Measurements from ENCODE around the gene CUBN. TPM values are rescaled to one million over a fixed set of nuclear protein-coding genes. Genes with fewer than 3 reads are reported as not detected.

The CUBN gene
- total and polyA plus RNA-seq, 5 donors from 2014 or later = 0.01 to 4.7 (median 0.15) TPM

DNA sequence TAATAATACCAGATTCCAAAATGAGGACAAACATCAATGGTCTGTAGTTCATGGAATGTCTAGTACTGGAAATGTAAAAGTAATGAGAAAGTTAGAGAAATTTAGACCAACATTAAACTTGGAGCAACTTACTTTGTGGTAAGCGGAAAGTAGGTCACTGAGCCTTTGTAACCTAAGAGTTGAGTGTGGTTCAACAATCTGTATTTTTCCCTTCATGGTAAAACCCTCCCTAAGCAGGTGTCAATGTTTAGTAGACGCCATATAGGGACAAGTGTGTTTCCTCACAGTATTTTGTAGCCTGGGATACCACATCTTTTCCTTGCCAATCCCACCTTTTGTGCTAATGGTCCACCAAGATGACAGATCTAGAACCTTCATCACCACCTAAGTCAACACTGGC is 245.1 kb downstream of the CUBN start:
- no peaks in the 10 kb centered on the region for H3K4me1 ChIP-seq (ENCODE audit: control insufficient read depth, insufficient read depth, low read length, poor library complexity, severe bottlenecking)
- no peaks in the 10 kb centered on the region for H3K27me3 ChIP-seq (ENCODE audit: control insufficient read depth, insufficient read depth, low read length)
- Mint-ChIP-seq H3K36me3 (peaks cover 11% of the 10 kb centered on the region), H3K4me3 (no peak overlapping the region), H3K4me1 (peaks cover 0 to 4% (median under 1%) of the 10 kb centered on the region in 4 donors), H3K9me3 (peaks cover 0 to 2% (median 0%) of the 10 kb centered on the region in 7 donors), H3K27me3 (no peaks in the 10 kb centered on the region), H3K27ac (no peak overlapping the region)
- no peak overlapping the region for H3K4me3 ChIP-seq (ENCODE audit: low read depth, low read length)
- ATAC-seq (ENCODE audit: low read depth in 2 of 2) (no peak), DNase-seq (no peak)
- H3K27ac ChIP-seq (ENCODE audit: insufficient read depth, low read length, poor library complexity, severe bottlenecking) = no peak overlapping the region
- no peaks in the 10 kb centered on the region for H3K9me3 ChIP-seq (ENCODE audit: control insufficient read depth in 2 of 2, low read length in 2 of 2)
- no peaks in the 10 kb centered on the region for H3K36me3 ChIP-seq (ENCODE audit: control insufficient read depth, insufficient read depth, low read length)

DNA sequence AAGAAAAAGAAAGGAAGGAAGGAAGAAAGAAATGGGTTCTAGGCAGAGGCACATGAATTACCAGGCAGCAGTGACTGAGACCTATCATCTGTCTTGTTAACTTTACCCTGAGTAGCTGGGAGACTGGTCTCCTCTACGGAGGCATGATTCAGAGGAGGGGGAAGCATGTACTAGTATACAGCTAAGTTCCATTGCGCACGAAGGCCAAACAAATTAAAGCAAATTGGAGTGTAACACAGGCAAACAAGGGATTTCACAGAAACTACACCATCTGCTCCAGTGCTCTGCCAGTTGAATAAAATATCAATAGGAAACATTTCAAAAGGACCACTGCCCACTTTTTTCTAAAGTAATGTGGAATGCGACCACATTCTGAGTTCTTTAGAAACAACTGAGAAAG is 246.5 kb downstream of the CUBN start:
- Mint-ChIP-seq H3K4me1 (peaks cover 0 to 4% (median 1%) of the 10 kb centered on the region in 4 donors), H3K27ac (no peak overlapping the region), H3K36me3 (peaks cover 7% of the 10 kb centered on the region), H3K4me3 (no peak overlapping the region), H3K9me3 (peaks cover 0 to 4% (median 0%) of the 10 kb centered on the region in 7 donors), H3K27me3 (no peaks in the 10 kb centered on the region)
- ATAC-seq (ENCODE audit: low read depth in 2 of 2) (no peak), DNase-seq (no peak)
- Histone ChIP-seq H3K36me3 (ENCODE audit: control insufficient read depth, insufficient read depth, low read length) (no peaks in the 10 kb centered on the region), H3K27ac (ENCODE audit: insufficient read depth, low read length, poor library complexity, severe bottlenecking) (no peak overlapping the region), H3K4me3 (ENCODE audit: low read depth, low read length) (no peak overlapping the region), H3K4me1 (ENCODE audit: control insufficient read depth, insufficient read depth, low read length, poor library complexity, severe bottlenecking) (no peaks in the 10 kb centered on the region), H3K9me3 (ENCODE audit: control insufficient read depth in 2 of 2, low read length in 2 of 2) (no peaks in the 10 kb centered on the region), H3K27me3 (ENCODE audit: control insufficient read depth, insufficient read depth, low read length) (no peaks in the 10 kb centered on the region)

DNA sequence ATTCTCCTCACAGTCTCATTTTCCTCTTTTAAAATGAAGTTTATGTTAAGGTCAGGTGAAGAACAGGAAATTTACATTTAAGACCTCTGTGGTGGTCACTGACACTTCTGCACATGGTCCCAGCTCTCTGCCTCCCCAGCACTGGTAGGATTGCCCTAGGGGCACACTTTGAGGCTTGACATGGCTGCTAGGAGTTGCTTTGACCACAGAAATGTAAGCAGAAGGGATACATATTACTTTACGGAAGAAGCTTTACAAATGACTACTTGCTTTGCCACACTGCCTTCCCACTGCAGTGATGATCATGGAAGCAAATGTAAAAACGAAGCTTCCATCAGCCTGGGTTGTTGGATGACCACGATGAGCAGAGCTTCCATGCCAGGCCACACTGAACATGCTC is 259.3 kb downstream of the CUBN start:
- H3K9me3 ChIP-seq (ENCODE audit: control insufficient read depth in 2 of 2, low read length in 2 of 2) = no peaks in the 10 kb centered on the region
- Mint-ChIP-seq H3K36me3 (peaks cover 26% of the 10 kb centered on the region), H3K27me3 (peaks cover 6% of the 10 kb centered on the region), H3K9me3 (no peaks in the 10 kb centered on the region), H3K4me1 (peaks cover 0 to 2% (median 0%) of the 10 kb centered on the region in 4 donors), H3K27ac (peak overlapping the region in 1 of 3 donors; percentile 26), H3K4me3 (no peak overlapping the region)
- H3K4me1 ChIP-seq (ENCODE audit: control insufficient read depth, insufficient read depth, low read length, poor library complexity, severe bottlenecking) = no peaks in the 10 kb centered on the region
- H3K27me3 ChIP-seq (ENCODE audit: control insufficient read depth, insufficient read depth, low read length) = no peaks in the 10 kb centered on the region
- H3K27ac ChIP-seq (ENCODE audit: insufficient read depth, low read length, poor library complexity, severe bottlenecking) = no peak overlapping the region
- H3K36me3 ChIP-seq (ENCODE audit: control insufficient read depth, insufficient read depth, low read length) = no peaks in the 10 kb centered on the region
- no peak for DNase-seq
- ATAC-seq (ENCODE audit: low read depth in 2 of 2) = no peak
- H3K4me3 ChIP-seq (ENCODE audit: low read depth, low read length) = no peak overlapping the region

DNA sequence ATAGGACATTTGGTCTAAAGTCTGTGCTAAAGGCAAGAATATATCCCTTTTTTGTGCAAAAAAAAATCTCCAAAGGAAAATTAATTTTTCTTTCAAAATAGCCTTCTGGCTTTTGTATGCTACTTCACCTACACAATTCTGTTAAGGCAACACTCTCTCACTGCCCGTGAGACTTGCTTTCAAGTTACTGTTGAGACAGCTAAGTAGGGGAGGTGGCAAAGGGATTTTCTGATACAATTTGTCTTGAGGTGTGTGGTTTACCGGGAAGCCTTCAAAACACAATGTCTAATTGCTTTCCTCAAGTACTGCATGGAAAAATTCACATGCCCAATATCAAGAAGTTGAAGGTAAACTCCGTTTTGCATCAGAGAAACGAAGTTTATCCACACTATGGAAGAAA is 261.6 kb downstream of the CUBN start:
- H3K4me3 Mint-ChIP-seq = no peak overlapping the region

GRCh38 chr10:16867556-16867955 is 262.1 kb downstream of the CUBN start:
- Mint-ChIP-seq H3K4me3 (no peak overlapping the region), H3K27ac (no peak overlapping the region), H3K4me1 (peaks cover 0 to 2% (median 0%) of the 10 kb centered on the region in 4 donors), H3K36me3 (peaks cover 10% of the 10 kb centered on the region), H3K27me3 (peaks cover 6% of the 10 kb centered on the region), H3K9me3 (no peaks in the 10 kb centered on the region)
- Histone ChIP-seq H3K27me3 (ENCODE audit: control insufficient read depth, insufficient read depth, low read length) (no peaks in the 10 kb centered on the region), H3K9me3 (ENCODE audit: control insufficient read depth in 2 of 2, low read length in 2 of 2) (no peaks in the 10 kb centered on the region), H3K27ac (ENCODE audit: insufficient read depth, low read length, poor library complexity, severe bottlenecking) (no peak overlapping the region), H3K4me3 (ENCODE audit: low read depth, low read length) (no peak overlapping the region), H3K4me1 (ENCODE audit: control insufficient read depth, insufficient read depth, low read length, poor library complexity, severe bottlenecking) (no peaks in the 10 kb centered on the region), H3K36me3 (ENCODE audit: control insufficient read depth, insufficient read depth, low read length) (no peaks in the 10 kb centered on the region)
- DNase-seq = no peak
- ATAC-seq (ENCODE audit: low read depth in 2 of 2) = no peak

More for the DNA sequence above, 261.6 kb downstream of the CUBN start:
- Histone ChIP-seq H3K9me3 (ENCODE audit: control insufficient read depth in 2 of 2, low read length in 2 of 2) (no peaks in the 10 kb centered on the region), H3K4me3 (ENCODE audit: low read depth, low read length) (no peak overlapping the region), H3K27ac (ENCODE audit: insufficient read depth, low read length, poor library complexity, severe bottlenecking) (no peak overlapping the region), H3K27me3 (ENCODE audit: control insufficient read depth, insufficient read depth, low read length) (no peaks in the 10 kb centered on the region), H3K4me1 (ENCODE audit: control insufficient read depth, insufficient read depth, low read length, poor library complexity, severe bottlenecking) (no peaks in the 10 kb centered on the region), H3K36me3 (ENCODE audit: control insufficient read depth, insufficient read depth, low read length) (no peaks in the 10 kb centered on the region)
- no peak for DNase-seq
- no peak overlapping the region for H3K27ac Mint-ChIP-seq
- peaks cover 0 to 2% (median 0%) of the 10 kb centered on the region in 4 donors for H3K4me1 Mint-ChIP-seq
- no peak for ATAC-seq (ENCODE audit: low read depth in 2 of 2)
- H3K36me3 Mint-ChIP-seq = peaks cover 14% of the 10 kb centered on the region
- no peaks in the 10 kb centered on the region for H3K9me3 Mint-ChIP-seq
- peaks cover 6% of the 10 kb centered on the region for H3K27me3 Mint-ChIP-seq

GRCh38 chr10:16866541-16867275 is 262.9 kb downstream of the CUBN start:
- no peak overlapping the region for H3K27ac ChIP-seq (ENCODE audit: insufficient read depth, low read length, poor library complexity, severe bottlenecking)
- ATAC-seq (ENCODE audit: low read depth in 2 of 2) = no peak
- Mint-ChIP-seq H3K36me3 (peaks cover 10% of the 10 kb centered on the region), H3K27me3 (peaks cover 6% of the 10 kb centered on the region), H3K27ac (no peak overlapping the region), H3K4me1 (peaks cover 0 to 2% (median 0%) of the 10 kb centered on the region in 4 donors), H3K4me3 (no peak overlapping the region), H3K9me3 (no peaks in the 10 kb centered on the region)
- H3K27me3 ChIP-seq (ENCODE audit: control insufficient read depth, insufficient read depth, low read length) = no peaks in the 10 kb centered on the region
- H3K36me3 ChIP-seq (ENCODE audit: control insufficient read depth, insufficient read depth, low read length) = no peaks in the 10 kb centered on the region
- DNase-seq = no peak
- no peaks in the 10 kb centered on the region for H3K4me1 ChIP-seq (ENCODE audit: control insufficient read depth, insufficient read depth, low read length, poor library complexity, severe bottlenecking)
- no peaks in the 10 kb centered on the region for H3K9me3 ChIP-seq (ENCODE audit: control insufficient read depth in 2 of 2, low read length in 2 of 2)
- no peak overlapping the region for H3K4me3 ChIP-seq (ENCODE audit: low read depth, low read length)

- Histone ChIP-seq H3K4me3 (ENCODE audit: low read depth, low read length) (no peak overlapping the region), H3K4me1 (ENCODE audit: control insufficient read depth, insufficient read depth, low read length, poor library complexity, severe bottlenecking) (no peaks in the 10 kb centered on the region), H3K27me3 (ENCODE audit: control insufficient read depth, insufficient read depth, low read length) (no peaks in the 10 kb centered on the region), H3K9me3 (ENCODE audit: control insufficient read depth in 2 of 2, low read length in 2 of 2) (no peaks in the 10 kb centered on the region), H3K36me3 (ENCODE audit: control insufficient read depth, insufficient read depth, low read length) (no peaks in the 10 kb centered on the region), H3K27ac (ENCODE audit: insufficient read depth, low read length, poor library complexity, severe bottlenecking) (no peak overlapping the region)
- peaks cover 0 to 2% (median 0%) of the 10 kb centered on the region in 7 donors for H3K9me3 Mint-ChIP-seq
- no peak overlapping the region for H3K4me3 Mint-ChIP-seq
- H3K36me3 Mint-ChIP-seq = peaks cover 9% of the 10 kb centered on the region
- H3K4me1 Mint-ChIP-seq = peaks cover 0 to 2% (median 0%) of the 10 kb centered on the region in 4 donors
- H3K27ac Mint-ChIP-seq = no peak overlapping the region
- ATAC-seq (ENCODE audit: low read depth in 2 of 2) (no peak), DNase-seq (no peak)
- H3K27me3 Mint-ChIP-seq = peaks cover 6% of the 10 kb centered on the region
Measured at GRCh38 chr10:16865766-16866165, 263.8 kb downstream of the CUBN start.

- H3K27ac Mint-ChIP-seq = no peak overlapping the region
- no peak overlapping the region for H3K27ac ChIP-seq (ENCODE audit: insufficient read depth, low read length, poor library complexity, severe bottlenecking)
- H3K4me3 Mint-ChIP-seq = no peak overlapping the region
- no peaks in the 10 kb centered on the region for H3K36me3 ChIP-seq (ENCODE audit: control insufficient read depth, insufficient read depth, low read length)
- ATAC-seq (ENCODE audit: low read depth in 2 of 2) (no peak), DNase-seq (no peak)
- no peaks in the 10 kb centered on the region for H3K4me1 ChIP-seq (ENCODE audit: control insufficient read depth, insufficient read depth, low read length, poor library complexity, severe bottlenecking)
- H3K9me3 ChIP-seq (ENCODE audit: control insufficient read depth in 2 of 2, low read length in 2 of 2) = no peaks in the 10 kb centered on the region
- H3K36me3 Mint-ChIP-seq = peaks cover 10% of the 10 kb centered on the region
- peaks cover 6% of the 10 kb centered on the region for H3K27me3 Mint-ChIP-seq
- H3K4me1 Mint-ChIP-seq = no peaks in the 10 kb centered on the region
- peaks cover 0 to 5% (median 0%) of the 10 kb centered on the region in 7 donors for H3K9me3 Mint-ChIP-seq
- H3K27me3 ChIP-seq (ENCODE audit: control insufficient read depth, insufficient read depth, low read length) = no peaks in the 10 kb centered on the region
- H3K4me3 ChIP-seq (ENCODE audit: low read depth, low read length) = no peak overlapping the region
Measured at GRCh38 chr10:16863766-16864165, 265.8 kb downstream of the CUBN start.
